Transverse colon (tissue), 3 donors: ENCODE data around the gene KBTBD2.

Experiments
- CTCF ChIP-seq, 5 experiments: fragments of 200-600 bp in 3 of 5; fragments of 450-650 bp in 2 of 5; sonication (generic) in 3 of 5; IDR thresholded peaks; 1 replicate in 2 of 5; 2 replicates in 3 of 5; pipeline ENCODE4 v1.5.1; 2016 to 2017; ENCODE audit warnings: antibody characterized with exemption in 5 of 5, inconsistent platforms in 3 of 5, mild to moderate bottlenecking in 2 of 5, moderate library complexity in 1 of 5
- POLR2A ChIP-seq: fragments of 450-650 bp; IDR thresholded peaks from one replicate; pipeline ENCODE4 v1.6.1; 2016; ENCODE audit warnings: antibody characterized with exemption, mild to moderate bottlenecking, moderate library complexity

- TF ChIP-seq POLR2A (no peak), CTCF (IDR thresholded peaks at IDR 0.05) (no peak)
Measured at GRCh38 chr7:32879460-32879859, 12.1 kb downstream of the KBTBD2 start.
